NCI-H510A (cell line): Measurements from ENCODE around the gene ERGIC1.

ENCODE experiments used
- DNase-seq: peaks from one replicate; lab custom pipeline; 2025; lab: John Stamatoyannopoulos, UW

Gene ERGIC1

DNA sequence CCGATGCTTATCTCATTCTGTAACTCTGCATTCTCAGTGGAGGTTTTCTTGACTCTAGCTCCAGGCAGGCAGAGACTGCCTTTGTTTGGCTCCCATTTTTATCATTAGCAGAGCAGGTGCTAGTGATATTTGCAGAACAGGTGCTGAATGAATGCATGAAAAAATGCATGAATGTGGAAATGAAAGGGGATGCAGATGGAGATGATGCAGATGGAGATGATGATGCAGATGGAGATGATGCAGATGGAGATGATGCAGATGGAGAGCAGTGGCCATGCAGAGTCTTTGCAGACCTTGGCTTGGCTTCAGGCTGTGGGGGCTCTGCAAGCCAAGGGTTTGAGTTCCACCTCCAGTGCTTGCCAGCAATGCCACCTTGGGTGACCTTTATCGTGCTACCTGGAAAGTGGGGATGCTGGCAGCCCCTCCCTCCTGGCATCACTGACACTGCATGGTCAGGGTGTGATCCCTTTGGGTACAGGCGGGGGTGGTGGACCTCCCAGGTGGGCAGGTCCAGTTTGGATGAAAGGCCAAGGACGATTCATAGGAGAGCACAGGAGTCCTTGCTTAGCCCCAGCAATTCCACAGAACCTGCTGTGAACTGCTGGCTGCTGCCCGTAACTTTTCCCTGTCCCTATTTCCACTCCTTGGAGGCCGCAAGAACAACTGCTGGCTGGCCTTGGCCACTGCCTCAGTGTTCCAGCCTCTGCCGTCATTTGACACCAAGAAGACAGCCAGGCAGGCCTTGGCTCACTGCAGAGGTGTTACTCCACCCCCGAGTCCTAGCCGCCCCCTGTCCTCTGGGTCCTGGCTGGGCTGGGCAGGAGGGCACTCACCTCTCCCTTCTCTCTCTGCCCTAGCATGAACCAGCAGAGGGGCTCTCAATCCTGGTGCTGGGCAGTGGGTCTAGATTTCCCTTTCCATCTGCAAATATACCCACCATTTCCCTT lies 33.0 kb downstream of the ERGIC1 start:
- DNase-seq: no peak

DNA sequence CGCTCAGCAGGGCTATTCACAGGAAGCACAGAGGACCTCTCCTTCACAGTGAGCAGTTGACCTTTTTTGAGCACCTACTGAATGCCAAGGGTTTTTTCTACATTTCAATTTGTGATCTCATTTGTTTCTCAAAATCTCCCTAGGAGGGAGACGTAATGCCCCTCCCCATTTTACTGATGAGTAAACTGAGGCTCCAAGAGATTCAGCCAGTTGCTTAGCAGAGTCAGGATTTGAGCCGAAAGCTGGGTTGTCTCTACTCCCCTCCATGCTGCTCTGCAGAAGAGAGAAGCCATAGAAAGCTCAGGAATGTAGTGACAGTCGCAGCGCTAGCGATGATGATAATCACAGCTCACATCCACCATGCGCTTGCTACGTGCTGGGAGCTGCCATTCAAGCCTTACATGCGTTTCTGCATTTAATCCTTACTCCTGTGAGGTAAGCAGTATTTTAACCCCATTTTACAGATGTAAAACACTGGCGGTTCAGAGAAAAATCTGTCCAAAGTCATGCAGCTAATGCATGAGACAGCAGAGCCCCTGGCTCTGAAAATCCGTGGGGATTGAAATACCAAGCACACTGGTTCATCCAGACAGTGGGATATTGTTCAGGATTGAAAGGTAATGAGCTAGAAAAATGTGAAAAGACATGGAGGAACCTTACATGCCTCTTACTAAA lies 33.8 kb downstream of the ERGIC1 start:
- no peak for DNase-seq

DNA sequence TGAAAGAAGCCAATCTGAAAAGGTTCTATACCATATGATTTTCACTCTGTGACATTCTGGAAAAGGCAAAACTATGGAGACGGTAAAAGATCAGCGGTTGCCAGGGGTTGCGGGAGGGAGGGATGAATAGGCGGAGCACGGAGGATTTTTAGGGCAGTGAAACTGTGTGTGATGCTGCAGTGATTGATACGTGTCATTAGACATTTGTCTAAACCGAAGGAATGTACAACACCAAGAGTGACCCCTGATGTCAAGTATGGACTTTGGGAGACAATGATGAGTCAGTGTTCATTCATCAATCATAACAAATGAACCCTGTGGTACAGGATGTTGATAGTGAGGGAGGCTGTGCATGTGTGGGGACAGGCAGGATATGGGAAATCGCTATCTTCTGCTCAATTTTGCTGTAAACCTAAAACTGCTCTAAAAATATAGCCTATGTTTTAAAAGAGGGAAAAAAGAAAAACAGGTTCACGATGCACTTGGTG lies 34.4 kb downstream of the ERGIC1 start:
- no peak for DNase-seq

DNA sequence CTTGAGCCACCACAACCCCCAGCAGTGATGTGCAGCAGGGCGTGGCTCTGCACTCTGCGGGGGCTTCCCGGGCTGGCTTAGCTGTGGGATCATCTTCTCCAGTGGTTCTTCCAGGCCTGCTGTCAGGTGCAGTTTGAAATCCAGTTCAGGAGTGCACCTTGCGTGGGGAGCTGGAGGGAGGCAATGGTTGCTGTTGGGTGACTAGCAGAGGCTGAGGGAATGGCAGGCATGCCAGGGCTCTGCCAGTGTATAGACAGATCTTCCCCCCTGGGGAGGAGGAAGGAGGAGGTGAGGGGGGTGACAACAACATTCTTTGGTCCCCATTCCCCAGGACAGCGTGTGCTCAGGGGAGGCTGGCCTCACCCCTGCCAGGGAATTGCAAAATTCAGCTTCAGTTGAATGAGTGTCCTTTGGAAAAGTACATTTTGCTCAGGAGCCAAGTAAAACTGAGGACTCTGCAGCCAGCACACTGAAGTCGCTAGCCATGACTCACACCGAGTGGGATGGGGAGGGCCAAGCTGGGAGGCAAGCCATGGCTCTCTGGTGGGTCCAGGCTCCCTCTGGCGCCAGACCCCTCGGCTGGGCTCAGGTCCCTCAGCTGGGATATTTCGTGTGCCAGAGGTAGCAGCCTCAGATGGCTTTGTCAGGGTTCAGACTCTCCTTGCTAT lies 35.0 kb downstream of the ERGIC1 start:
- DNase-seq: no peak

DNA sequence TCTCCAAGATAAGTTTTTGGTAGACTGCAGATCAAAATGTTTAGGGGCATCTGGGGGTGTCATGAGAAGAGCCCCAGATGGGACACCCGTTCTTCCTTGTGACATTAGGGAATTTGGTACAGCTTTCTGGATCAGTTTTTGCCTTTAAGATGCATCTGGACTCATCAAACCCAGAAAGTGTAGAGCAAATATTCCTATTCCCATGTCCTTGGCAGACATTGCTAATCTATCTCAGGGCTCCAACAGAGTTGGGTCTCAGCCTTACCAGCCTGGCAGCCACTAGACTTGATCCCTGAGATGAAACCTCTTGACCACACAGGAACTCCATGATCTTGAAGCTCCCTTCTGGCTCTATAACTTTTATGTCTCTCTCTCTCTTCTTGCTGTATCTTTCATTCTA lies 35.6 kb downstream of the ERGIC1 start:
- DNase-seq: no peak

DNA sequence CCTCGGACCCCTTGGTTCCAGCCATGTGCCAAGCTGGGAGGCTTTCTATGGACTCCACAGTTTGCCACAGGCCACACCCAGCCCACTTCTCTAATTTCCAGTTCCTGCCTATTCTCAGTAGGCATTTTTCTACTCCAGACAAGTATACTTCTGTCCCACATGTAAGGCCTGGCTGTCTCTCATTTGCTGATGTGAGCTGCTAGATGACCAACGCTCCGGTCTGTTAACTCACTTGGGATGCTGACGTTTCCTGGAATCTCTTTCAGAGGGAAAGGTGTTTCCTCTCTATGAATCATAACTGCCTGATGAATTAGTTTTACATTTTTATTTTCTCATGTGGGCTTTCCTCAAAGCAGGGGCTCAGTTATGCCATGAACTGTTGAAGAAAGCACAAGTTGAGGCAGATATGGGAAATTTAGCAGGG lies 36.3 kb downstream of the ERGIC1 start:
- DNase-seq: no peak

DNA sequence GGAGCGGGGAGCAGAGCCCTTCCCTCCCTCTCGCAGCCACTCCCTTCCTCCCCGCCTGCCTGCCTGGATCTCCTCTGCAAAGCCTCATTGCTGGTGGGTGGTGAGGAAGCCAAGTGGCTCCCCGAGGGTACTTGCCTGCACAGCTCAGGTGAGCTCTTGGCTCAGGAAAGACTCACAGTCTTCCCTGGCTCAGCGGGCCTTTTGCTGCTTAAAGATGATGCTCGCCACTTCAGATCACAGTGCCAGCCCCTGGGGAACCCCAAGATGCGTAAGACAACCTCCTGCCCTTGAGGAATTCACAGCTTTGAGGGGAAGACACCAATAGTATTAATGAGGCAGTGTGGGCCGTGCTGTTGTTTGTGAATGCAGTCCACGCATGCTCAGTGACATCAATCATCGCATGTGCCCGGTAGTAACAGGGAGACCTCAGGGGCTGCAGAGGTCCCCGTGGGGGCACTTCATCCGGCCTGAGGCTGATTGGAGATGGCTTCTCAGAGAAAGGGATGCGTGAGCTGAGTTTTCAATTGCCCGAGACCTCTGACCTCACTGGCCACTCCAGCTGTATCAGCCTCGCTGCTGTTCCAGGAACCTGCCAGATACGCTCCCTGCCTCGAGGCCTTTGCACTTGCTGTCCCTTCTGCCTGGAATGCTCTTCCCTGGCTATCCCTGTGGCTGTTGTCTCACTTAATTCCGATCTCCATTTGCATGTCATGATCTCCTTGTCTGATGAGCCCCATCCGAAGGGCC lies 36.8 kb downstream of the ERGIC1 start:
- DNase-seq: no peak

DNA sequence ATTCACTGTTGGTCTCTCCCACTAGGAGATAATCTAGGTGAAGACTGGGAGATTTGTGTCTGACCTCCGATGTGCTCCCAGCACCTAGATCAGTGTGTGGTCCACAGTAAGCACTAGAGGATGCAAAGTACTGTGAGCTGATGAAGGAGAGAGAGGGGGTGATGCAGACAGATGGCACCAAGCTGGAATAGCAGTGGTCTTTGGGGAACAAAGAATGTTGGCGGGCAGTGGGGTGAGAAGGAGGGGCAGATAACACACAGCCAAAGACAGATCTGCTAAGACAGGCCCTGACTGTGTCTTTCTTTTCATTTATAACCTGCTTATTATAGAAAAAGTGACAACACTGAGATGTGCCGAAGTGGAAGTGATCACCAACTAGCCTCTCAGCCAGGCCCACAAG lies 37.5 kb downstream of the ERGIC1 start:
- DNase-seq: no peak

DNA sequence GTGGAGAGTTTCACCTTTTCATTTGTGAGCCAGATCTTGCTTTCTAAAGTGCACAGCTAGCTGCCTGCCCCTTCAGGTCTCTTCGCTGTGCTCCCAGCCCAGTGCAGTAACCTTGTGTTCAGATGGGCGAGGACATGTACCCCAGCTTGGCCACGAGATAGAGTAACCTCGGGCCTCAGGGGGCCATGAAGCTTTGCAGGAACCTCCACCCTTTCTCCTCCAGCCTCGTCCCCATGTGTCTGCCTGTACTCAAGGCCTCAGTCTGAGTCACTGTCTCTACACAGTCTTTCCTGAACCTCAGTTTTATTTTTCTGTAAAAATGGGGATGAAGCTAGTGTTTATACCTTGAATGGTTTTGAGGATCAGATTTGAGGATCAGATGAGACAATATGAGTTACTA lies 37.9 kb downstream of the ERGIC1 start:
- DNase-seq: no peak

DNA sequence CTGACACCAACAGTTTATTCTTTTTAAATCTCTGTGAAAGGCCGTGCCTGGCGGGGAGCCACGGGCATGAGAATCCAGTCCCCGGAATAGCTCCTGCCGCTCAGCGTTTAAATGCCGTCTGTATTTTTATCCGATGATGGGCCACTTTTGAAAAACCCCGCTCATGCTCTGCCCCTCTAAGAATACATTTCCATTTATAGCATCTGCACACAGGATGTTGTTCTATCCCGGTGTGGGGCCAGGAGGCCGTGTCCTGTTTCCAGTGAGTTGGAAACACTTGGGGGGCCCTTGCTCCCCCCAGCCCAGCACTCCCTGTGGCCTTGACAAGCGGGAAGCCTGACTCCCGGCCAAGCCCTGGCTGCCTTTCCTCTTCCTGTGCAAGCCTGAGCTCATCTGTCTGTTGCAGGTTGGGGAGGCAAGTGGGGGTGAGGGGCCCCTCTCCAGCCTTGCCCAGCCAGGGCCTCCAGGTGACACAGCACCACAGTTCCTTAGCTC lies 39.0 kb downstream of the ERGIC1 start:
- DNase-seq: no peak

DNA sequence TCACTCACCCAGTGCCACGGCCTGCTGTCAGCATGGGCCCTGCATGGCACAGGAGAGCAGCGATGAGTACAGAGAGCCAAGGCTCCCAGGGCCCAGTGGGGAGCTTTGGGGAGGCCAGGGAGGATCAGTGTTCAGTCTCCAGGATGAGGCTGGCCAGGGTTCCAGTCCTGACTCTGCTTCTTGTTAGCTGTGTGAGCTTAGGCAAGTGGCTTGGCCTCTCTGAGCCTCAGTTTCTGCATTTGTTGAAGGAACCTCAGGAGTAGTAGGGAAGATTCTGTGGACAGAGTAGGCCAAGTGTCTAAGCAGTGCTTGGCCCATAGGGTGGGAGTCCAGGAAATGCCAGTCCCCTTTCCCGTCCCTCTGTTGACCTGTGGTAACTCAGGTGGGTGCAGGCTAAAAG lies 39.5 kb downstream of the ERGIC1 start:
- no peak for DNase-seq

DNA sequence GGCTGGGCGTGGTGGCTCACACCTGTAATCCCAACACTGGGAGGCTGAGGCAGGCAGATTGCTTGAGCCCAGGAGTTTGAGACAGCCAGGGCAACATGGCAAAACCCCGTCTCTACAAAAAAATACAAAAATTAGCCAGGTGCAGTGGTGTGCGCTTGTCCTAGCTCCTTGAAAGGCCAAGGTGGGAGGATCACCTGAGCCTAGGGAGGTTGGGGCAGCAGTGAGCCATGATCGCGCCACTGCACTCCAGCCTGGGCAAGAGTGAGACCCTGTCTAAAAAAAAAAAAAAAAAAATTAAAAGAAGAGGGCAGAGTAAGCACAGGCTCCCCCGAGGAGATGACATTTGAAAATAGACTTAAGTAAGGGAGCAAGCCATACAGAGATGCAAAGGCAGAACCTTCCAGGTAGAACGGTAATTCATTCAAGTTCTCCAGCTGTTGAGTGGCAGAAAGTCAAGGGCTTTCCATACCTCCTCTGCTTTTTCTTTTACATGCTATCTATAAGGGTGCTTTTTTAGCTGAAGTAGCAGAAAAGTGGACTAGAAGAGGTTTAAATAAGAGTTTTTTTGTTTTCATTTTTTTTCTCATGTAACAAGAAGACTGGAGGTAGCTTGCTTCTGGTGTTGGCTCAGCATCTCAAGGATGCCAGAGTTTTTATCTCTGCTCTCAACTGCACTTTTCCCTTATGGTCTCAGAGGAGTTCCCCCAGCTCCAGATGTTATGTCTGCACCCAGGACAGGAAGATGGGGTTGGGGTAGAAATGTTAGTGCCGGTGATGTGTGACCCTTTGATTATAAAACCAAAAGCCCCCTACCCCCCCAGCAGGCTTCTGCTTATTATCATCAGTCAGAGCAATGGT lies 40.8 kb downstream of the ERGIC1 start:
- DNase-seq: no peak

DNA sequence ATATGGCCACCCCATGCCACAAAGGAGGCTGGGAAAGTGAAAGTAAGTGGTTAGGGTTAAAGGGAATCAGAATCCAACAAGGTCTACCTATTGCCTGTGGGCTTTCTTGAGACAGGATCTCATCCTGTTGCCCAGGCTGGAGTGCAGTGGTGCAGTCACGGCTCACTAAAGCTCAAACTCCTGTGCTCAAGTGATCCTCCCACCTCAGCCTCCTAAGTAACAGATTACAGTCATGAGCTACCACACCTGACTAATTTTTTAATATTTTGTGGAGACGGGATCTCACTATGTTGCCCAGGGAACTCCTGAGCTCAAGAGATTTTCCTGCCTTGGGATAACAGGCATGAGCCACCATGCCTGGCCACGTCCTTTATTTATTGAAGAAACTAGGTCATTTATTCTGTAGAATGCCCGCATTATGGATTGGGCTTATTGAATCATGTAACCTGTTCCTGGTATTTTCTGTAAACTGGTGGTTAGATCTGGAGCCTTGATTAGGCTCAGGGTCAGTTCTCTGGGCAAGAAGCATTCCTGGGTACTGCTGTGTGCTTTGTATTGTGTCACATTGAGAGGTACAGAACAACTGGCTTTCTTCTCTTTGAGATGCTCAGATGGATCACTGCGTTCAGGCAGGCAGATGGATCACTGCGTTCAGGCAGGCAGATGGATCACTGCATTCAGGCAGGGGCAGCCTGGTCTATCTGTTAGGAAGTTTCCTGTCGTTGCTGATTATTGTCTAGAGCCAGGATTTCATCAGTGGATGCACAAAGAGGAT lies 41.6 kb downstream of the ERGIC1 start:
- no peak for DNase-seq

DNA sequence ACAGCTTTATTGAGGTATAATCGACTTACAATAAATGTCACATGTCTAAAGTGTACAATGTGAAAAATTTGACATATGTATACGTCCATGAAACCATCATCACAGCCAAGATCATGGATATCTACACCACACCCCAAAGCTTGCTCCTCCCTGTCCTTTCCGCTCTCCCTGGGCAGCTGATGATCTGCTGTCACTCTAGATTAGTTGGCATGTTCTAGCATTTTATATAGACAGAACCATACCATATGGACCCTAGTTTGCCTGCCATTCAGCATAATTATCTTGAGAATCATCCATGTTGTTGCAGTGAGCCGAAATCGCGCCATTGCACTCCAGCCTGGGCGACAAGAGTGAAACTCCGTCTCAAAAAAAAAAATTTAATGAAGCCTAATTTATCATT lies 42.5 kb downstream of the ERGIC1 start:
- no peak for DNase-seq

DNA sequence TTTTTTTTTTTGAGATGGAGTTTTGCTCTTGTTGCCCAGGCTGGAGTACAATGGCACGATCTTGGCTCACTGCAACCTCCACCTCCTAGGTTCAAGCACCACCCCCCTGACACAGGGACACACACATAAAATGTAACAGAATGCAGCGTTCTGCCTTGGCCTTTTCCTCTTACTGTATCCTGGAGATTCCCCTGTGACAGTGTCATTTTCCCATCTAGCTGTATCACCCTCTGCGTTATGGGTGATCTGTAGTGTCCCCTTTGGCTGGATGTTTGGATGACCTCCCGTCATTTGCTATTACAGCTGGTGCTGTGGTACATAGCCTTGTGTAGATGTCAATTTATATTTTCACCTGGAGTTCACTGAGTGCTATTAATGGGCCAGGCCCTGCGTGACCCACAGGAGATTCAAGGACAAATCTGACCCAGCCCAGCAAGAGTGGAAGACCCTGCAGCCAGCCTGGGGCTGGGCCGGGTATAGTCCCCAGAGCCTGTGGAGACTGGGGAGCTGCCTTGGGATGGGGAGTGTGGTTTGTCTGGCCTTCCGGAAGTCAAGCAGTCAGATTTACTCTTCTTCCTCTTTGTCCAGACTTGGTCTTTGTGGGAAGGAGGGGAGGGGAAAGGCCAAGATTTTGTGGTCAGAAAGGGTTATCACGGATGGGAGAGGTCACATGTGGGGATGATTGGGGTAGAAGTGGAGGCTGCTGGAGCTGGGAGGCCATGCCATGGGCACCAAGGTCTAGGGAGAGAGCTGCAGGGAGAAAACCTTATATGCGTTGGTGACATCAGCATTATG lies 43.6 kb downstream of the ERGIC1 start:
- no peak for DNase-seq

DNA sequence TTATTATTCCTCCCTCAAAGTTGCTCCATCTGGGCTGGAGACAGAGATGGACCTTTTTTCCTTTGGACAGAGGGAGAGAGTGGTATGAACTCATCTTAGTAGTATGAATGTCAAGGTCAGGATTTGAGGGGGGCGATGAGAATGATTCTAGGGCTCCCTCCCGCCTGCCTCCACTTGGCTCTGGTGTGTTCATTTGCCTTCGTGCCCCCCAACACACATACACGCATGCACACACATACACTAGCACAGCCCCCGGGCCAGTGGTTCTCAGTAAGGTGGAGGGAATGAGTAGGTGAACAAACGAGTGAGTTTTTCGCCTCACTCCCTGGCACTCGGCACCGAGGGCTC lies 44.5 kb downstream of the ERGIC1 start:
- no peak for DNase-seq

DNA sequence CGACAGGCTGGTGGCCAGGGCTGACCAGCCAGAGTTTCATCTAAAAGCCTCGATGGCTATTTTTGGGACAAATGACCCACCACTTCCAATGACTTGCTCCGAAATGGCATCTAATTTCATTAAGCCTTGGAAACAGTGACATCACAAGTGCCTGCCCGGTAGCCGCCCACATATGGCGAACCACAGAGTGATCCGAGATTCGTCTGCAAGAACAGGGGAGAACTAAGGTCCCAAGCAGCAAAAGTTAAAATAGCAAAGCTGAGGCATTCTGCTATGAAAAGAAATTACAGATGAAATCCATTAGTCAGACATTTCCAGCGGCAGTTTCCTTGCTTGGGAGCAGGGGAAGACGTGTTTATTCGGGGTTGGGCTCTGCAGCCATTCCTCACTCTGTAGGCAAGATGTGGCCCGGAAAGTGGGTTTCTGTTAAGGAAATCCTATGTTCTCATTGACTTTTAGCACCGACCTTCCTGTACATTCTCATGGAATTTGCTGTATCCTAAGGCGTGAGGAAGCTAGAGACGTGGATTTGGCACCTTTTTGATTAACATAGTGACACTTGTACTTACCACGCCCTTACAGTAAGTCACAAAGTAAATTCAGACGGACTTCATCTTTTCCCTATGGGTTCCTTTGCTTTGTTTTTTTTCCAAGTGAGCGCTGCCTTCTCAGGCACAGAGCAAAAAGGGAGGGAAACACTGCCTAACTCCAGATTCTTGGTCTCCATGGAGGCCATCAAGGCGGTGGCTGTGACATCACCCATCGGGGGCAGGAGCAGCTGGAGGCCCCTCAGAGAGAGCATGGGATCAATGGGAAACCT lies 45.1 kb downstream of the ERGIC1 start:
- no peak for DNase-seq

DNA sequence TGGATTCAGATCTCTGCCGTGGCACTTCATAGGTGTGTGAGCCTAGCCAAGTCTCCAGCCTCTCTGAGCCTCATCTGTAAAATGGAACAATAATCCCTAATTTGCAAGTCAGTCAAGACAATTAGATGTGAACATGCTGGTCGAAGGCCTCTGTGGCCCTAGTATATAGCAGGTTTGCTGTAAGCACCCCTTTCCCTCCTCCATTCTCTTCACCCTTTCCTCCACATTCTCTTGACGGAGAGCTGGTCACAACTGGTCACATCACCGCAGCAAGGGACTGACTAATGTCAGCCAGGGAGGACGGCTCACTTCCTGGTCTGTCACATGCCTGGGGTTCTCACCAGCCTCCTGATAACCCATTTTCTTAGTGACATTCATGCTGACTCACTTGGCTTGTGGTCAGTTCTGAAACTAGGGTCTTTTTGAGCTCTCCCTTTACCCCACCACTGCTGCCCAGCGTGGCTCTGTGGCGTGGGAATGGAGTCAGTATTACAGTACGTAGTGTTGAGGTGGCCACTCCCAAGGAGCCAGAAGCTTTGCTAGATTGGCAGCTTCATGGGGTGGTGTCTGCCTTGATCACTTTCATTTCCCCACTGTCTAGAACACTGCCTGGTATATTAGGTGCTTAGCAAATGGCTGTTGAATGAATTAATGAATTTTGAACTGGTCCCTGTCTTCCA lies 47.8 kb downstream of the ERGIC1 start:
- no peak for DNase-seq
